Right kidney (tissue), 1 donor: ENCODE results near the gene SNRPE.

Experiments
- DNase-seq: peaks from one replicate; pipeline ENCODE4 v3.0.0-alpha.2; 2016

Gene SNRPE

GRCh38 chr1:203870245-203870644, 8.8 kb downstream of the SNRPE start:
- DNase-seq, result no peak

DNA sequence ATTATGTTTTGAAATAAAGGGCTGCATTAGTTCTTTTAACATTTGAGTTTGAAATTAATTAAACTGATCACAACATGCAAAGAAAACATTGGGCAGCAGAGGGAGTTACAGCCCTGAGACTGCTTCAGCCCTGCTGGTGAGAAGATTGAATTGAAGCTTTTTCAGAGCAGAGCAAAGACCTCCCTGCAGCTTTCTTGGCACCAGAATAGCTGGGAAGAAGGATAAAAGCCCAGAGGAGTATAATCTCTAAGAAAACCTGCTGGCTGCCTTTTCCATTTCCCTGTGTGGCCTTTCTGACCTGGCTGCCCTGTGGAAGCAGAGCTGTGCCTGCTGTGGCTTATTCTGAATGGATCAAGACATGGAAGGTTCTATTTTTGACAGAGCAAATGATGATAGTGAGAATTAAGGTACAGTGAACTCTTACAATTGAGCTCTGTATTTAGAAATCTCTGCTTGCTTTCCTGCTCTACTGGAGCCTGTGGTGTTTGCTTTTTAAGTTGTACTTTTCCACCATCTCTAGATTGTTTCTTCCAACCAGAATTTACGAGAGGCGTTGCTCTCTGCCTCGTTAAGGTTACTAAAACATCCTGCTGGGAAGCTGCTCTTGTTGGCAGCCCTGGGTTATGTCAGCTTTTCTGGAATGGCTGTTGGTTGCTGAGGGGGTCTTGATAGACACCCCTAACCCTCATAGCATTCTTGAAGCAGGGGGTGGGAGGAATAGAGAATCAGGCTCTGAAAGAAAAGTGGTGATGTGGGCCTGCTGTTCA, 9.9 kb downstream of the SNRPE start:
- DNase-seq, result peak; percentile 34

- no peak for DNase-seq
Observed at GRCh38 chr1:203873094-203873493, 11.7 kb downstream of the SNRPE start.

- no peak for DNase-seq
Observed at GRCh38 chr1:203878422-203878821, 17.0 kb downstream of the SNRPE start.

DNA sequence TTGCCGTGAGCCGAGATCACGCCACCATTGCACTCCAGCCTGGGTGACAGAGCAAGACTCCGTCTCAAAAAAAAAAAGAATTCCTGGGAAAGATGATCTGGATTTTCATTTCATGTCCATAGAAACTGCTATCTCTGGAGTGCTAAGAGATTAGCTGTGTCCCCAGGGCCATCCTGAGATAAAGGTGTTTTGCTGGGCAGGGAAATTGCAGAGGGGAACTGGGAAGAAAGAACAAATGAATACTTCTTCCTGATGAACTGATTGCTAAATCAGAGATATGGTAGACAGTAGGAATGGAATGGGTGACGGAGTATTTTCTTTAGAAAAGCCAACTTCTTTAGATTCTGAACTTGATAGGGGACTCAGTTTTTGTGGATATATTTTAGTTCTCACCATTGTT, 19.2 kb downstream of the SNRPE start:
- no peak for DNase-seq

GRCh38 chr1:203888807-203889251, 27.4 kb downstream of the SNRPE start:
- DNase-seq, result no peak

DNA sequence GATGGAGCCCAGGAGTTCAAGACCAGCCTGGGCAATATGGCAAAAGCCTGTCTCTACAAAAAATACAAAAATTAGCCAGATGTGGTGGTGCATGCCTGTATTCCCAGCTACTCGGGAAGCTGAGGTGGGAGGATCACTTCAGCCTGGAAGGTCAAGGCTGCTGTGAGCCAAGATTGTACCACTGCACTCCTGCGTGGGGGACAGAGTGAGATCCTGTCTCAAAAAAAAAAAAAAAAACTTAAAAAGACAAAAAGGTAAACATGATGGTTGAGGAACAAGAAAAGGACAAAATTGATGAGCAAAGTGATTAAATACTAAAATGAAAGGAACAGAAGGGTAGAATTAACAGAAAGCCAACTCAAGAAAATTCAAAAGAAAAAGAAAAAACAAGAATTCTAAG, 30.6 kb downstream of the SNRPE start:
- no peak for DNase-seq

DNA sequence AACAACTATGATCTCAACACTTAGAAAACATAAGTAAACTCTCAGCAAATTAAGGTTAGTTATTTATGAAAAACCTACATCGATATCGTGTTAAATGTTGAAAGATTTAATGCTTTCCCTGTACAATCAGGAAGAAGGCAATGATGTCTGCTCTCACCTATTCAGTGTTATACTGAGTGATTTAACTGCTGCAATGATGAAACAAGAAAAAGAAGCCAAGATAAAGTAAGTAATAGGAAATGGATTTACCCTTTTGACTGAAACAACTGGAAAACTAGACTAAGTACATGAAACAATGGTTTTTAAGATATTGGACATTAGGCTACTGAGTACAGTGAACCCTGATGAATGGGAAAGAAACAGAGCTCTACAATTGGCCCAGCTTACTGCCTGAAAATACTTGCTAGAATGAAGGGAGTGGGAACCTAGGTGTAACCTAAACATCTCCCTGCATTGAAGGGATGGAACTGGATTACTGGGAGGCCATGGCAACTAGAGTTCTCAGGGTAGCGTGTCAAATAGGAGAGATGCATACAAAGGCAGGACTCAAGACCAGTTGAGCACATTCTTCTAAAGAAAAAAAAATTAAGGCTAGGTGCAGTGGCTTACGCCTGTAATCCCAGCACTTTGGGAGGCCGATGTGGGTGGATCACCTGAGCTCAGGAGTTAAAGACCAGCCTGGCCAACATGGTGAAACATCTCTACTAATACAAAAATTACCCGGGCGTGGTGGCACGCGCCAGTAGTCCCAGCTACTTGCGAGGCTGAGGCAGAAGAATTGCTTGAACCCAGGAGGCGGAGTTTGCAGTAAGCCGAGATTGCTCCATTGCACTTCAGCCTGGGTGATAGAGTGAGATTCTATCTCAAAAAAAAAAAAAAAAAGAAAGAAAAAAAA, 37.3 kb downstream of the SNRPE start:
- DNase-seq, result no peak

DNA sequence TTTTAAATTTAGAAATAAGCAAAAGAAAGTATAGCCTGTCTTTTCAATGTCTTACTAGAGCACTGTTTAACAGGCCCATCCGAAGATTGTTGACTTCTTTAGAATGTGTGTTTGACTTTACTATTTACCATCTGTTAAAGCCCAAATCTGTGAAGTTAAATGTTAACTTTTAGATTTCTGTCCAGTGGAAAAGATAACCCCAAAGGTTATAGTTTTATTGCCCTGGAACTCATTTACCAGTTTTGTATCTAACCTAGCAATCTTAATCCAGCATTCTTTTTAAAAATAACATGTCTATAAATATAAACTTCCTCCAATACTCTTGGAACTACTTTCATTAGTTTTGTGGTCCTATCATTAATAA, 37.9 kb downstream of the SNRPE start:
- no peak for DNase-seq

- DNase-seq, result no peak
Observed at GRCh38 chr1:203899869-203900714, 38.7 kb downstream of the SNRPE start.

- no peak for DNase-seq
Observed at GRCh38 chr1:203901581-203901980, 40.2 kb downstream of the SNRPE start.

DNA sequence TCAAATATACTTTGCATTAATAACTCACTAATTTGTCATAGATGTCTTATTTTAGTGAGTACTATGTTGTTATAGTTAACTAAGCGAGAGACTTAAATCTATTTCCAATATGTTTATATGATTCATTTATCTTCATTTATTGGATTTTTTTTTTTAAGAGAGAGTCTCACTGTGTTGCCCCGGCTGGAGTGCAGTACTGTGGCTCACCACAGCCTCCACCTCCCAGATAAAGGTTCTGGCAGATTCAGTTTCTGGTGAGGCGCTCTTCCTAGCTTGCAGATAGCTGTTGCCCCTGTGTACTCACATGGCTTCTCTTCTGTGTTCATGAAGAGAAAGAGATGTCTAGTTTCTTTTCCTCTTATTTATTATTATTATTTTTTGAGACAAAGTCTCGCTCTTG, 43.9 kb downstream of the SNRPE start:
- no peak for DNase-seq

DNA sequence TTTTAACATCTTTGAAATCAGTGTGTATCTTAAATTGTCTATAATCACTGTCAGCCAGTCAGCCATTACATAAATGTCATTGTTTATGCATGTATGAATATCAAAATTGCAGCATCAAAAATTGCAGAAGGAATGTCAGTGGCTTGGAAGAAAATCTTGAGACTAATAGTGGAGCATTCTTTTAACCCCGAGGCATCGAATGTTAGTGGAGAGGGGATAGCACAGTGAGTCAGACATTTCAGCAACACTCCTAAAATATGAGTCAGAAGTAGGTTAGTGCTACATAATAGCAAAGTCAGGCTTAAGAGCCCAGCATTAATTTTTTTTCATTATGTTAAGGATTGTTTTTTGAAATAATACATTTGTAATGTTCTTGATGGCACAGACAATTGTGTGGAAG, 45.5 kb downstream of the SNRPE start:
- DNase-seq, result no peak

GRCh38 chr1:203907901-203908300, 46.5 kb downstream of the SNRPE start:
- DNase-seq, result no peak

DNA sequence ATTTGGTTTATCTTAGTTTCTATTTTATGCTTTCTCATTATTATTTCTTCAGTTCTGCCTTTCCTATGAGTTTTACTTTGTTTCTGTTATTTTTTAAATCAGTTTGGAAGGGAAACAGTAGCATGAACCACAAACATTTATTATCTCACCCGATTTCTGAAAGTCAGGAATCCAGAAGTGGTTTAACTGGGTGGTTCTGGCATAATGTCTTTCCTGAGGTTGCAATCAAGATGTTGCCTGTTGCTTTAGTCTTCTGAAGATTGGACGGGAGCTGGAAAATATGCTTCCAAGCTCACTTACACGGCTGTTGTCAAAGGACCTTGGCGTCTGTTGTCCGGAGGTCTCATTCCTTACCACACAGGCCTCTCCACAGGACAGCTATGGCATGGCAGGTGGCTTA, 50.4 kb downstream of the SNRPE start:
- no peak for DNase-seq

GRCh38 chr1:203913073-203913521, 51.7 kb downstream of the SNRPE start:
- DNase-seq, result no peak

DNA sequence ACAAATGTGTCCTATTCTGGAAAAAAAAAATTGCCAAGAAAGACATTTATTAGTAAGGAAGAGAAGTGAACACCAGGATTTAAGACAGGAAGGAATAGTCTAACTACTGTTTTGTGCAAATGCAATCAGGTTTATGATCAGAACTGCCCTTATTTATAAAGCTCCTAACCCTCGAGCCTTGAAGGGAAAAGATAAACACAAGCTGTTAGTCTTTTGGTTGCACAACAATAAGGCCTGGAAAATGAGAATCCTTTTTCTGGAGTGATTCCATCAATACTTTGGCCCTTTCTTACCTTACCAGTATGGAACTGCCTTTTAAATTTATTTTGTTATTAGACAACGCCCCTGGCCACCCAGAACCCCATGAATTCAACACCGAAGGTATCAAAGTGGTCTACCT, 52.9 kb downstream of the SNRPE start:
- DNase-seq, result no peak

DNA sequence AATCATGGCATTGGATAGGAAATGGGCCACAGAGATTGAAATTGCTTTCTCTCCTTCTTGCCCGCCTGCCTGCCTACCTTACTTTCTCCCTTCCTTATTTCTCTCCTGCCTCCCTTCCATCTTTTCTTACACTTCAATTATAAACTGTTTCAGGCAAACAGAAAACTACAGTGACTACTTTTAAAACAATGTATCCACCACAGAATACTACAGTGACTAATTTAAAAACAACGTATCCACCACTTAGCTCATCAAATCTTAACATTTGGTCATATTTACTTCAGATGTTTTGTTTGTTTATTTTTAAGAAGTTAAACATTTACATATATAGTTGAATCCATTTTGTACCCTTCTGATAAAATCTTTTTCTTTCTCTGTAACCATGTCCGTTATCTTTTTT, 54.4 kb downstream of the SNRPE start:
- no peak for DNase-seq

DNA sequence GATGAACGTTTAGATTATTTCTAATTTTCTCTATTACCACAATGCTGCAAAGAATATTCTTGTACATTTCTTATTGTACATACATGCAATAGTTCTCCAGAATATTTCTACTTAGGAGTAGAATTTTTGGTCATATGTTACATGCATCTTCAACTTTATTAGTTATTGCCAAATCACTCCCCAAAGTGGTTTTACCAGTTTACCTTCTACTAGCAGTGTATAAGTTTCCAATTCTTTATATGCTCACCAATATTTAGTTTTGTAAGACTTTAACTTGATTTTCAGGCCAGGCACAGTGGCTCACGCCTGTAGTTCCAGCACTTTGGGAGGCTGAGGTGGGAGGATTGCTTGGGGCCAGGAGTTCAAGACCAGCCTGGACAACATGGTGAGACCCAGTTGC, 55.4 kb downstream of the SNRPE start:
- DNase-seq, result no peak
